ENCODE data around the gene EDN1. TPM values are rescaled to one million over a fixed set of nuclear protein-coding genes. Genes with fewer than 3 reads are reported as not detected.

EDN1 gene
- total and polyA plus RNA-seq, 11 donors, result 1.0 to 11.6 (median 4.1) TPM

DNA sequence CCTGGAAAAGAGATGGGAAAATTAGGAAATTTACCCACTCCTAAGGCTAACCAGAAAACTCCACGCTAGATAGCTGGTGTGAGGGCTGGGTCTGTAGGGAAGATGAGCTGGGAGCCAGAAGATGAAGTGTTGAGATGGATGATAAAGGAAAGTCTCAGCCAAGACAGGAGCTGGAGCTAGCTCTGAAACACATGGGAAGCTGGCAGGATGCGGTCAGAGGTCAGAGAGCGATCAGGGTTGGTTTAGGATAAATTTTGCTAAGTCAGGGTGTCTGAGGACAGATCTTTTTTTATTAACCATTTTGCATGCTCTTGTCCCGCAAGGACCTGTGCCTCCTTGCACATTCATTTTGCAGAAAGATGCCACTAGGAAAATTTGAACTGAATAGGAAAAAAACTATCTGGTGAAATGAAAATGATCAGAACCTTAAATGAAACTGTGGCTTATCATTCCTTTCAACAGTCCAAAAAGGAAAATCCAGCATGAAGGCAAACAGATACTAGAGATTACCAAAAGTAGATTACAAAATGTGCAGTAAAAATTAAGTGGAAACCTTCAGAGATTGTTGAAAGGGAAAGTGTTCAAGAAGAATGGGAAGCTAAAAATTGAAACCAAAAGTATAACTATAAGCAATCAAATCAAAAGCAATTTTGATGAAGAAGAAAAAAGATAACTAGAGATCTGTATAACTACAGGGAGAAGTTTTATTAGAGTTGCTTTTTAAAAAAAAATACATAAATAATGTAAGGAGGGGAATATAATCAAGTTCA, 10.7 kb upstream of the EDN1 start:
- intact Hi-C loops (cut with DNase I), result loop anchor here in 2 of 10 donors (10.0 kb wide), 2 partner anchors 695 to 1205 kb away; partner anchors contain the start of gene GFOD1 (in 1 of the 2)
- Histone ChIP-seq H3K4me3 (no peak overlapping the region), H3K9me3 (no peaks in the 10 kb centered on the region), H3K27ac (peak overlapping the region in 1 of 12 donors; percentile 2), H3K36me3 (no peaks in the 10 kb centered on the region), H3K27me3 (no peaks in the 10 kb centered on the region), H3K4me1 (peaks cover 0 to 18% (median 0%) of the 10 kb centered on the region in 12 donors)
- no peak for TF ChIP-seq POLR2A (IDR thresholded peaks at IDR 0.05)
- TF ChIP-seq, protein P1, sequence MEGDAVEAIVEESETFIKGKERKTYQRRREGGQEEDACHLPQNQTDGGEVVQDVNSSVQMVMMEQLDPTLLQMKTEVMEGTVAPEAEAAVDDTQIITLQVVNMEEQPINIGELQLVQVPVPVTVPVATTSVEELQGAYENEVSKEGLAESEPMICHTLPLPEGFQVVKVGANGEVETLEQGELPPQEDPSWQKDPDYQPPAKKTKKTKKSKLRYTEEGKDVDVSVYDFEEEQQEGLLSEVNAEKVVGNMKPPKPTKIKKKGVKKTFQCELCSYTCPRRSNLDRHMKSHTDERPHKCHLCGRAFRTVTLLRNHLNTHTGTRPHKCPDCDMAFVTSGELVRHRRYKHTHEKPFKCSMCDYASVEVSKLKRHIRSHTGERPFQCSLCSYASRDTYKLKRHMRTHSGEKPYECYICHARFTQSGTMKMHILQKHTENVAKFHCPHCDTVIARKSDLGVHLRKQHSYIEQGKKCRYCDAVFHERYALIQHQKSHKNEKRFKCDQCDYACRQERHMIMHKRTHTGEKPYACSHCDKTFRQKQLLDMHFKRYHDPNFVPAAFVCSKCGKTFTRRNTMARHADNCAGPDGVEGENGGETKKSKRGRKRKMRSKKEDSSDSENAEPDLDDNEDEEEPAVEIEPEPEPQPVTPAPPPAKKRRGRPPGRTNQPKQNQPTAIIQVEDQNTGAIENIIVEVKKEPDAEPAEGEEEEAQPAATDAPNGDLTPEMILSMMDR (IDR thresholded peaks at IDR 0.05), result no peak
- ATAC-seq (no peak), DNase-seq (no peak)
- WGBS, 4 donors, result 57 to 62% (median 59%) methylated on average over 4 of the region's 4 CpGs

DNA sequence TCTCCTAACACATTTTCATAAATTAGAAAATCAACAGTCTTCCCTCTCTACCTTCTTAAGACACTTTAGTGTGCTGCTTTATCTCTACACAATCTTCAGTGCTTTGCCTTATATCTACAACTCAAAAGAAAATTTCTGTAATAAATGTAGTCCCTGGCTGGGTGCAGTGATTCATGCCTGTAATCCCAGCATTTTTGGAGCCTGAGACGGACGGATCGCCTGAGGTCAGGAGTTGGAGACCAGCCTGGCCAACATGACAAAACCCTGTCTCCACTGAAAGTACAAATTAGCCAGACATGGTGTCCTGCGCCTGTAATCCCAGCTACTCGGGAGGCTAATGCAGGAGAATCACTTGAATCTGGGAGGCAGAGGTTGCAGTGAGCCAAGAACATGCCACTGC, 9.7 kb upstream of the EDN1 start:
- ATAC-seq (no peak), DNase-seq (no peak)
- Histone ChIP-seq H3K4me1 (peaks cover 0 to 18% (median 0%) of the 10 kb centered on the region in 12 donors), H3K9me3 (no peaks in the 10 kb centered on the region), H3K27ac (peak overlapping the region in 1 of 12 donors; percentile 2), H3K27me3 (no peaks in the 10 kb centered on the region), H3K36me3 (no peaks in the 10 kb centered on the region), H3K4me3 (no peak overlapping the region)
- TF ChIP-seq, protein P1 (IDR thresholded peaks at IDR 0.05), result no peak
- TF ChIP-seq POLR2A (IDR thresholded peaks at IDR 0.05), result no peak
- WGBS, 4 donors, result 78 to 87% (median 83%) methylated on average over 5 of the region's 5 CpGs
- intact Hi-C loops (cut with DNase I), result loop anchor here in 2 of 10 donors (10.0 kb wide), 2 partner anchors 696 to 1204 kb away; partner anchors contain the start of gene GFOD1 (in 1 of the 2)

DNA sequence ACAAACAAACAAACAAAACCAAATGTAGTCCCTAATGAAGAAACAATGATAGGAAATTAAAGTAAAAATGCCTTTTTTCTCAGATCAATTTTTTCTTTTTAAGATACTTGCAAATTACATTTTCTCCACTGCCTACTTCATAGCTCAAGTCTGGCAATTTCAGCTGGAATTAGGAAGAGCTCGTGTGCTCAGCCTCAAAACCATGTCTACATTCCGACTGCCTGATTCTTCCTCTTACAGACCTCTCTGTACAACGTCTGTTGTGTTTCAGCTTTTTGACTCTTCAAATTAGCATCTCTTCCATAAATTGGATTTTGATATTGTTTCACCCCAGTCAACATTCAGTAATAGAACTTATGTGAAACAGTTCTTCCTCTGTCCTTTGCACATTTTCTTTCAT, 9.3 kb upstream of the EDN1 start:
- DNase-seq (no peak), ATAC-seq (no peak)
- intact Hi-C loops (cut with DNase I), result loop anchor here in 2 of 10 donors (10.0 kb wide), 2 partner anchors 696 to 1204 kb away; partner anchors contain the start of gene GFOD1 (in 1 of the 2)
- Histone ChIP-seq H3K4me1 (peaks cover 0 to 18% (median 0%) of the 10 kb centered on the region in 12 donors), H3K36me3 (no peaks in the 10 kb centered on the region), H3K9me3 (no peaks in the 10 kb centered on the region), H3K4me3 (no peak overlapping the region), H3K27ac (no peak overlapping the region), H3K27me3 (no peaks in the 10 kb centered on the region)
- no peak for TF ChIP-seq POLR2A (IDR thresholded peaks at IDR 0.05)
- TF ChIP-seq, protein P1 (IDR thresholded peaks at IDR 0.05), result no peak
- 89 to 92% (median 90%) methylated on average over 3 of the region's 3 CpGs for WGBS, 4 donors

DNA sequence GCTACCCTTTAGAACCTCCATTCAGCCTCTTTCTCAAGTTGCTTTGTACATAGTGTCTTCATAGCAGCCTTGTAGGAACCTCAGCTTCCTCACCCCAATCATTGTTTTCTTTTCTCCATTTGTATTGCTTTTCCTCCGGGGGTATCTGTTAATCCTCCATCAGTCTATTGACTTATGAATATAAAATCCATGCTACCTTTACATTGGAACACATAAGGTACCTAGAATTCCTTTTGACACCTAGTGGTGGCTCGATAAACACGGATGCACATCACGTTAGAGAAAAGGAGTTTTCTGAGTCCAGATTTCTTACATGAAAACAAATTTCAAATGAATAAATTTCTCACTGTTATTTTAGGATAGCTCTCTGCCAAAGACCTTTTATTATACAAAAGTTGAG, 6.3 kb upstream of the EDN1 start:
- H3K27ac ChIP-seq, result no peak overlapping the region
- TF ChIP-seq, protein P1 (IDR thresholded peaks at IDR 0.05), result no peak
- TF ChIP-seq POLR2A (IDR thresholded peaks at IDR 0.05), result no peak
- no peak for ATAC-seq
- 71 to 91% (median 80%) methylated on average over 4 of the region's 4 CpGs for WGBS, 4 donors
- H3K36me3 ChIP-seq, result no peaks in the 10 kb centered on the region
- DNase-seq, result no peak
- intact Hi-C loops (cut with DNase I), result loop anchor here in 2 of 10 donors (10.0 kb wide), 2 partner anchors 699 to 1201 kb away; partner anchors contain the start of gene GFOD1 (in 1 of the 2)
- H3K4me1 ChIP-seq, result peaks cover 0 to 25% (median 0%) of the 10 kb centered on the region in 12 donors
- H3K27me3 ChIP-seq, result no peaks in the 10 kb centered on the region
- no peak overlapping the region for H3K4me3 ChIP-seq
- H3K9me3 ChIP-seq, result no peaks in the 10 kb centered on the region
